ENCODE data around the gene MRPL28.
"Not testable (repeated sequence)": the region's sequence is repeated elsewhere in the genome, so short reads cannot be mapped to it uniquely, and the experiment has no call there.

The MRPL28 gene

GRCh38 chr16:396199-396598 is 25.9 kb upstream of the MRPL28 start:
- H3K9me3 ChIP-seq, result no peaks in the 10 kb centered on the region
- no peak for TF ChIP-seq CTCF (IDR thresholded peaks at IDR 0.05)
- DNase-seq, result no peak
- intact Hi-C loops (cut with DNase I; ENCODE audit: low total_unique reads), result no loop called here
- H3K4me3 ChIP-seq, result peak overlapping the region; percentile 73 to 75
- H3K4me1 ChIP-seq, result peaks cover 0 to 26% (median 17%) of the 10 kb centered on the region in 4 donors
- no peaks in the 10 kb centered on the region for H3K27me3 ChIP-seq
- H3K27ac ChIP-seq, result peak overlapping the region; percentile 86 to 87
- H3K36me3 ChIP-seq, result peaks cover 0 to 17% (median 0%) of the 10 kb centered on the region in 3 donors

GRCh38 chr16:392450-393030 is 22.2 kb upstream of the MRPL28 start:
- intact Hi-C loops (cut with DNase I; ENCODE audit: low total_unique reads), result no loop called here

GRCh38 chr16:391885-392335 is 21.6 kb upstream of the MRPL28 start:
- no peaks in the 10 kb centered on the region for H3K9me3 ChIP-seq
- peak; percentile 70 to 75 for TF ChIP-seq CTCF (IDR thresholded peaks at IDR 0.05)
- no peak overlapping the region for H3K27ac ChIP-seq
- no peaks in the 10 kb centered on the region for H3K36me3 ChIP-seq
- no peak overlapping the region for H3K4me3 ChIP-seq
- intact Hi-C loops (cut with DNase I; ENCODE audit: low total_unique reads), result no loop called here
- H3K27me3 ChIP-seq, result no peaks in the 10 kb centered on the region
- peak in 1 of 2 donors; percentile 76 for DNase-seq
- H3K4me1 ChIP-seq, result peaks cover 0 to 17% (median 7%) of the 10 kb centered on the region in 4 donors

More at GRCh38 chr16:392450-393030, 22.2 kb upstream of the MRPL28 start:
- Histone ChIP-seq H3K27me3 (no peaks in the 10 kb centered on the region), H3K4me3 (no peak overlapping the region), H3K4me1 (peaks cover 0 to 17% (median 9%) of the 10 kb centered on the region in 4 donors), H3K9me3 (no peaks in the 10 kb centered on the region), H3K36me3 (no peaks in the 10 kb centered on the region), H3K27ac (no peak overlapping the region)
- TF ChIP-seq CTCF (IDR thresholded peaks at IDR 0.05), result no peak
- no peak for DNase-seq

GRCh38 chr16:389352-389751 is 19.0 kb upstream of the MRPL28 start:
- Histone ChIP-seq H3K27me3 (no peaks in the 10 kb centered on the region), H3K27ac (no peak overlapping the region), H3K4me1 (peaks cover 0 to 10% (median 7%) of the 10 kb centered on the region in 4 donors), H3K4me3 (no peak overlapping the region), H3K9me3 (no peaks in the 10 kb centered on the region), H3K36me3 (no peaks in the 10 kb centered on the region)
- DNase-seq, result no peak
- intact Hi-C loops (cut with DNase I; ENCODE audit: low total_unique reads), result no loop called here
- no peak for TF ChIP-seq CTCF (IDR thresholded peaks at IDR 0.05)

- H3K36me3 ChIP-seq; H3K27me3 ChIP-seq; DNase-seq; intact Hi-C loops (cut with DNase I; ENCODE audit: low total_unique reads); H3K9me3 ChIP-seq: not testable (repeated sequence)
- peak overlapping the region in 1 of 2 donors; percentile 22 for H3K4me3 ChIP-seq
- peaks cover 0 to 17% (median 10%) of the 10 kb centered on the region in 4 donors for H3K4me1 ChIP-seq
- peak overlapping the region; percentile 48 to 57 for H3K27ac ChIP-seq
These were observed 17.7 kb upstream of the MRPL28 start for GRCh38 chr16:387761-388666.

GRCh38 chr16:386641-387156 is 16.4 kb upstream of the MRPL28 start:
- DNase-seq, result no peak
- no peaks in the 10 kb centered on the region for H3K9me3 ChIP-seq
- TF ChIP-seq CTCF (IDR thresholded peaks at IDR 0.05), result no peak
- peaks cover 0 to 24% (median 16%) of the 10 kb centered on the region in 4 donors for H3K4me1 ChIP-seq
- no peaks in the 10 kb centered on the region for H3K36me3 ChIP-seq
- no peak overlapping the region for H3K4me3 ChIP-seq
- H3K27ac ChIP-seq, result no peak overlapping the region
- intact Hi-C loops (cut with DNase I; ENCODE audit: low total_unique reads), result no loop called here
- H3K27me3 ChIP-seq, result no peaks in the 10 kb centered on the region

All from tibial artery (tissue), 4 donors.